HEK293 (cell line): ENCODE results near the gene IGSF9.

ENCODE experiments used
- CTCF ChIA-PET: fragments of 350-600 bp; formaldehyde crosslinking; extraction: SDS; loops from one replicate; lab custom pipeline; 2021; ENCODE audit warnings: antibody characterized with exemption; lab: Yijun Ruan, JAX
- POLR2A ChIA-PET: fragments of 300-600 bp; formaldehyde crosslinking; extraction: SDS; loops from one replicate; lab custom pipeline; 2020; ENCODE audit warnings: antibody characterized with exemption, inconsistent platforms; lab: Yijun Ruan, JAX
- H3K27ac ChIP-seq: fragments of 200-500 bp; sonication (Bioruptor generic); 2 replicates; pipeline ENCODE4 v1.5.1; 2014; ENCODE audit warnings: low read depth, low read length, control low read depth, inconsistent platforms; ENCODE audit errors: extremely low read depth
- H3K36me3 ChIP-seq, 2 experiments: fragments of 200-500 bp in 1 of 2; sonication (Bioruptor generic) in 1 of 2; 1 replicate in 1 of 2; 2 replicates in 1 of 2; pipeline ENCODE4 v1.5.1; 2014 to 2017; ENCODE audit warnings: inconsistent platforms in 2 of 2, low read length in 2 of 2; ENCODE audit not compliant: control insufficient read depth in 2 of 2, insufficient read depth in 1 of 2
- H3K4me1 ChIP-seq: fragments of 200-500 bp; sonication (Bioruptor generic); 2 replicates; pipeline ENCODE4 v1.5.1; 2014; ENCODE audit warnings: mild to moderate bottlenecking, low read length, inconsistent platforms; ENCODE audit not compliant: control insufficient read depth, insufficient read depth
- H3K4me3 ChIP-seq: 2 replicates; pipeline ENCODE4 v1.5.1; 2011; ENCODE audit warnings: low read depth, mild to moderate bottlenecking, control low read depth, low read length, moderate library complexity
- H3K9me3 ChIP-seq: fragments of 200-500 bp; sonication (Bioruptor generic); 2 replicates; pipeline ENCODE4 v1.5.1; 2014; ENCODE audit warnings: low read depth, low read length, inconsistent platforms; ENCODE audit not compliant: control insufficient read depth, insufficient read depth
- REPIN1 ChIP-seq: fragments of 450-650 bp; formaldehyde crosslinking; IDR thresholded peaks from 2 replicates; pipeline ENCODE4 v1.5.1; 2017; ENCODE audit warnings: missing biosample characterization, missing genetic modification characterization, low read depth
- SALL2 ChIP-seq: fragments of 450-650 bp; formaldehyde crosslinking; IDR thresholded peaks from 2 replicates; pipeline ENCODE4 v1.5.0; 2017; ENCODE audit warnings: missing biosample characterization, mild to moderate bottlenecking, missing genetic modification characterization, borderline replicate concordance
- SETDB1 ChIP-seq: IDR thresholded peaks from one replicate; pipeline ENCODE4 v1.6.1; 2017; ENCODE audit warnings: mild to moderate bottlenecking, low read length, moderate library complexity, mixed read lengths; ENCODE audit not compliant: insufficient read length
- ZFP37 ChIP-seq: fragments of 450-650 bp; formaldehyde crosslinking; IDR thresholded peaks from 2 replicates; pipeline ENCODE4 v1.5.1; 2016; ENCODE audit warnings: missing biosample characterization, missing genetic modification characterization
- ZFP69B ChIP-seq: fragments of 450-650 bp; formaldehyde crosslinking; IDR thresholded peaks from 2 replicates; pipeline ENCODE4 v1.5.1; 2016; ENCODE audit warnings: missing biosample characterization, missing genetic modification characterization
- ZNF169 ChIP-seq: fragments of 450-650 bp; formaldehyde crosslinking; IDR thresholded peaks from 2 replicates; pipeline ENCODE4 v1.5.1; 2016; ENCODE audit warnings: missing biosample characterization, missing genetic modification characterization
- ZNF19 ChIP-seq: fragments of 450-650 bp; formaldehyde crosslinking; IDR thresholded peaks from 2 replicates; pipeline ENCODE4; 2016; ENCODE audit warnings: missing biosample characterization, missing genetic modification characterization, low read depth
- ZNF223 ChIP-seq: fragments of 450-650 bp; formaldehyde crosslinking; IDR thresholded peaks from 2 replicates; pipeline ENCODE4 v1.5.1; 2016; ENCODE audit warnings: missing biosample characterization, missing genetic modification characterization
- ZNF324 ChIP-seq: fragments of 450-650 bp; formaldehyde crosslinking; IDR thresholded peaks from 2 replicates; pipeline ENCODE4 v1.5.1; 2016; ENCODE audit warnings: missing biosample characterization, missing genetic modification characterization
- ZNF341 ChIP-seq: fragments of 450-650 bp; formaldehyde crosslinking; IDR thresholded peaks from 2 replicates; pipeline ENCODE4; 2016; ENCODE audit warnings: low read depth, missing biosample characterization, missing genetic modification characterization
- ZNF423 ChIP-seq: fragments of 450-650 bp; formaldehyde crosslinking; IDR thresholded peaks from 2 replicates; pipeline ENCODE4 v1.5.1; 2016; ENCODE audit warnings: missing biosample characterization, missing genetic modification characterization
- ZNF48 ChIP-seq: fragments of 450-650 bp; formaldehyde crosslinking; IDR thresholded peaks from 2 replicates; pipeline ENCODE4 v1.5.1; 2016; ENCODE audit warnings: missing biosample characterization, missing genetic modification characterization
- ZNF501 ChIP-seq: fragments of 450-650 bp; formaldehyde crosslinking; IDR thresholded peaks from 2 replicates; pipeline ENCODE4 v1.5.1; 2016; ENCODE audit warnings: missing biosample characterization, missing genetic modification characterization
- ZNF544 ChIP-seq: fragments of 450-650 bp; formaldehyde crosslinking; IDR thresholded peaks from 2 replicates; pipeline ENCODE4 v1.5.0; 2017; ENCODE audit warnings: missing biosample characterization, missing genetic modification characterization
- ZNF555 ChIP-seq: fragments of 450-650 bp; formaldehyde crosslinking; conservative IDR thresholded peaks from 2 replicates; pipeline ENCODE4 v1.5.1; 2017; ENCODE audit warnings: missing biosample characterization, mild to moderate bottlenecking, missing genetic modification characterization, inconsistent platforms
- ZNF747 ChIP-seq: fragments of 450-650 bp; formaldehyde crosslinking; IDR thresholded peaks from 2 replicates; pipeline ENCODE4 v1.5.1; 2016; ENCODE audit warnings: missing biosample characterization, missing genetic modification characterization
- ZNF792 ChIP-seq: fragments of 450-650 bp; formaldehyde crosslinking; IDR thresholded peaks from 2 replicates; pipeline ENCODE4 v1.5.1; 2016; ENCODE audit warnings: missing biosample characterization, missing genetic modification characterization
- TF ChIP-seq, protein P1 (sequence below): fragments of 450-650 bp; formaldehyde crosslinking; IDR thresholded peaks from 2 replicates; pipeline ENCODE4 v1.5.1; 2016; ENCODE audit warnings: missing biosample characterization, missing genetic modification characterization, borderline replicate concordance
- TF ChIP-seq, protein P2 (sequence below): fragments of 450-650 bp; formaldehyde crosslinking; IDR thresholded peaks from 2 replicates; pipeline ENCODE4 v1.5.0; 2017; ENCODE audit warnings: missing biosample characterization, missing genetic modification characterization, borderline replicate concordance
- TF ChIP-seq, protein P3 (sequence below): fragments of 450-650 bp; formaldehyde crosslinking; IDR thresholded peaks from 2 replicates; pipeline ENCODE4 v1.5.1; 2016; ENCODE audit warnings: missing biosample characterization, missing genetic modification characterization, low read depth
- TF ChIP-seq, protein P4 (sequence below): fragments of 450-650 bp; formaldehyde crosslinking; IDR thresholded peaks from 2 replicates; pipeline ENCODE4 v1.5.1; 2016; ENCODE audit warnings: missing biosample characterization, missing genetic modification characterization

IGSF9 gene

DNA sequence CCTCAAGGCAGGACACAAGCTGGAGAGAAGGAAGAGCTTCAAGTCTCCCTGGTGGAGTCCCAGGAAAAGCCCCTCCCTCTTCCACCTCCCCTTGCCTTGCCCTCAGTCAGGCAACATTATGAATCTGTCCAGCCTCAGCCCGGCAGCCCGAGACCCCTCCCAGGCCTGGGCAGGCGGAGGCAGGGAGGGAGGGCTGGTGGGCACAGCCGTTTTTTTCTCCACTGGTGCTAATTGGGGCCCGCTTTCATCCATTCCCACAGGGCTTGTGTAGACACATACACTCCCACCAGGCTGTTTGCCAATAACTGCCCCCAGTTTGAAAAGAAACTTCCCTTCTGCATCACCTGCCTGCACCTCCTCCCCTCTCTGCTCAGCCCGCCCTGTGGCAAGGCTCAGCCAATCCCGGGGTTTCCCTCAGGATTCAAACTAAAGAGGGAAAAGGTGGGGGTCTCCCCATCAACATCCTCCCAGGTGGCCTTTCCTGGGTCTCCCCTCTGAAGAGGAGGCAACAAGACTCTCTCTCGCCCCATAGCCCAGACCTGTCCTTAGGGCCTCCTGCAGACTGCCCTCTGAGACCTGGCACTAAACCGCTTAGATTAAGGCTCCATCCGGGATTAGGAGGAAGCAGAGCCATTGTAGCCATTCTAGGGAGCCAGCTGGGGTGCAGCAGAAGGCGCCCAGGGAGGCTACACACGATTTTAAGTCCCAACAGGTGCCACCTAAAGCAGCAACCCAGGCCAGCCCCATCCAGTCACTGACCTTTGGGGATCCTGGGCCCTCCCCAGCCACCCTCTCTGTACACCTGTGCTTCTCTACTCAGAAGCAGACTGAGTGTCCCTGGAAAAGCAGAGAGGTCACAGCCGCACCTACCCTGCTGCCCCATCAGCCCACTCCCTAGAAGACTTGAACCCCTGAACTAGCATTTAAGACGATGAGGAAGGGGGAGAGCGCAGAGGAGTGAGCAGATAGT lies 3.5 kb downstream of the IGSF9 start:
- no peak for TF ChIP-seq ZNF324
- TF ChIP-seq ZNF169 (tag by site-specific recombination) = no peak
- TF ChIP-seq ZFP37 (tag by site-specific recombination) = no peak
- no peak for TF ChIP-seq ZNF555 (tag by site-specific recombination)
- TF ChIP-seq ZNF747 (tag by site-specific recombination) = no peak
- no peak for TF ChIP-seq SALL2 (tag by site-specific recombination)
- no peak for TF ChIP-seq ZNF544
- TF ChIP-seq ZNF501 (tag by site-specific recombination) = no peak
- no peak for TF ChIP-seq ZNF48 (tag by site-specific recombination)
- TF ChIP-seq, protein P1, sequence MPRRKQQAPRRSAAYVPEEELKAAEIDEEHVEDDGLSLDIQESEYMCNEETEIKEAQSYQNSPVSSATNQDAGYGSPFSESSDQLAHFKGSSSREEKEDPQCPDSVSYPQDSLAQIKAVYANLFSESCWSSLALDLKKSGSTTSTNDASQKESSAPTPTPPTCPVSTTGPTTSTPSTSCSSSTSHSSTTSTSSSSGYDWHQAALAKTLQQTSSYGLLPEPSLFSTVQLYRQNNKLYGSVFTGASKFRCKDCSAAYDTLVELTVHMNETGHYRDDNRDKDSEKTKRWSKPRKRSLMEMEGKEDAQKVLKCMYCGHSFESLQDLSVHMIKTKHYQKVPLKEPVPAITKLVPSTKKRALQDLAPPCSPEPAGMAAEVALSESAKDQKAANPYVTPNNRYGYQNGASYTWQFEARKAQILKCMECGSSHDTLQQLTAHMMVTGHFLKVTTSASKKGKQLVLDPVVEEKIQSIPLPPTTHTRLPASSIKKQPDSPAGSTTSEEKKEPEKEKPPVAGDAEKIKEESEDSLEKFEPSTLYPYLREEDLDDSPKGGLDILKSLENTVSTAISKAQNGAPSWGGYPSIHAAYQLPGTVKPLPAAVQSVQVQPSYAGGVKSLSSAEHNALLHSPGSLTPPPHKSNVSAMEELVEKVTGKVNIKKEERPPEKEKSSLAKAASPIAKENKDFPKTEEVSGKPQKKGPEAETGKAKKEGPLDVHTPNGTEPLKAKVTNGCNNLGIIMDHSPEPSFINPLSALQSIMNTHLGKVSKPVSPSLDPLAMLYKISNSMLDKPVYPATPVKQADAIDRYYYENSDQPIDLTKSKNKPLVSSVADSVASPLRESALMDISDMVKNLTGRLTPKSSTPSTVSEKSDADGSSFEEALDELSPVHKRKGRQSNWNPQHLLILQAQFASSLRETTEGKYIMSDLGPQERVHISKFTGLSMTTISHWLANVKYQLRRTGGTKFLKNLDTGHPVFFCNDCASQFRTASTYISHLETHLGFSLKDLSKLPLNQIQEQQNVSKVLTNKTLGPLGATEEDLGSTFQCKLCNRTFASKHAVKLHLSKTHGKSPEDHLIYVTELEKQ (tag by site-specific recombination) = no peak
- H3K36me3 ChIP-seq = no peaks in the 10 kb centered on the region
- ChIA-PET CTCF (interaction anchor here (1.9 to 19.3 kb wide), 3 partner anchors 63 to 143 kb away, joined by 5 to 353 read pairs (median 87); no protein-coding TSS in a partner anchor), POLR2A (interaction anchor here (1.6 kb wide), 1 partner anchor 18 kb away, joined by 3 read pairs; no protein-coding TSS in a partner anchor)
- no peak overlapping the region for H3K27ac ChIP-seq
- no peak overlapping the region for H3K4me3 ChIP-seq
- no peaks in the 10 kb centered on the region for H3K9me3 ChIP-seq
- H3K4me1 ChIP-seq = no peaks in the 10 kb centered on the region

DNA sequence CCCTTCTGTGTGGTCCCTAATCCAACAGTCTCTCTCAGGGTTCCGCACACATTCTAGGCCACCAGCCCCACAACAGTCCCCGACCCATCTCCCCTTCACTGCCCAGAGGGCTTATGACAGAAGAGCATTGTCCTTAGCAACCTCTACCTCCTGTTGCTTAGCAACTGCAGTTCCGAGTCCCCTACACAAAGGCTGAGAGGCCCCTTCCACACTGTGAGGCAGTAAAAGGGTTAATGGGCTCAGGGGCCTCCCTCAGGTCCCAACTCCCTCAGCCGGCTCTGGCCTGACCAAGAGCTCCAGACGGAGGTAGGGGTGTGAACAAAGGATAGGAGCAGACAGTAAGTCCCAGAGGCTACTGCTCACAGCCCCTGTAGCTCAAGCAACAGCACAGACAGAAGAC lies 4.3 kb downstream of the IGSF9 start:
- H3K36me3 ChIP-seq = no peaks in the 10 kb centered on the region
- no peaks in the 10 kb centered on the region for H3K9me3 ChIP-seq
- ChIA-PET CTCF (interaction anchor here (0.7 to 19.3 kb wide), 4 partner anchors 31 to 144 kb away, joined by 3 to 353 read pairs (median 4); no protein-coding TSS in a partner anchor), POLR2A (interaction anchor here (1.6 kb wide), 1 partner anchor 18 kb away, joined by 3 read pairs; no protein-coding TSS in a partner anchor)
- no peak for TF ChIP-seq ZNF792
- TF ChIP-seq ZNF341 (tag by site-specific recombination) = 0 out of 2 replicates have a peak, but pooled peaks have one; percentile 28
- no peak overlapping the region for H3K27ac ChIP-seq
- H3K4me1 ChIP-seq = no peaks in the 10 kb centered on the region
- no peak overlapping the region for H3K4me3 ChIP-seq

DNA sequence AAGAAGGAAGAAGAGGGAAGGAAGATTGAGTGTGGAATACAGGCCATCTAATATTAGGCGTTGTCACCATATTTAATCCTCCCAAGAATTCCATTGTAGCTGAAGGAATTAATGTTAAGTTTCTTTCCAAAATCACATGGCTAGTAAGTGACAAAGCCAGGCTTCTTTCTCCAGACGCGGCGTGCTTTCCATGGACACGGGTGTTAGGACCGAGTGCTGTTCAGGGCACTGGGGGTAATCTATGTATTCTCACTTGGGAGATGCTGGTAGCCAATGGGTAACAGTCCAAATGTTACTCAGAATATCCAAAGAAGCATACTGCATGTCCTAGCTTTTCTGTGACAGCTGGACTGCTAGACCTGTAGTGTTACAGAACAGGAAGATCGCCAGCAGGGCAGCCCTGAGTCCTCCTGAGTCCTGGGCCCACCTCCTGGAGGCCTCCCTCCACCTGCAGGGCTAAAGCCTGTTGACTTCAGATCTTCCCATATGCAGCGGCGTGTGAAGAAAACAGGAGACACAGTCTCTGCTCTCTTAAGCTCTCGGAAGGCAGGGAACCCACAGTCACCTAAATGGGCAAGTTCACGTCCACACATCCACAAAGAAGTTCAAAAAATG lies 5.3 kb downstream of the IGSF9 start:
- Histone ChIP-seq H3K36me3 (no peaks in the 10 kb centered on the region), H3K4me1 (no peaks in the 10 kb centered on the region), H3K27ac (no peak overlapping the region), H3K9me3 (no peaks in the 10 kb centered on the region), H3K4me3 (no peak overlapping the region)
- ChIA-PET CTCF (interaction anchor here (0.5 to 19.3 kb wide), 6 partner anchors 59 to 682 kb away, joined by 3 to 353 read pairs (median 3); no protein-coding TSS in a partner anchor), POLR2A (interaction anchor here (0.6 to 7.3 kb wide), 3 partner anchors 15 to 36 kb away, joined by 3 to 41 read pairs (median 4); partner anchors contain the start of gene TAGLN2)
- TF ChIP-seq ZNF48 (tag by site-specific recombination) = no peak
- no peak for TF ChIP-seq ZNF423
- TF ChIP-seq ZNF19 (tag by site-specific recombination) = no peak
- no peak for TF ChIP-seq ZNF223 (tag by site-specific recombination)
- no peak for TF ChIP-seq SETDB1
- TF ChIP-seq ZFP69B (tag by site-specific recombination) = no peak
- TF ChIP-seq ZNF169 (tag by site-specific recombination) = no peak
- no peak for TF ChIP-seq REPIN1 (tag by site-specific recombination)
- TF ChIP-seq, protein P2, sequence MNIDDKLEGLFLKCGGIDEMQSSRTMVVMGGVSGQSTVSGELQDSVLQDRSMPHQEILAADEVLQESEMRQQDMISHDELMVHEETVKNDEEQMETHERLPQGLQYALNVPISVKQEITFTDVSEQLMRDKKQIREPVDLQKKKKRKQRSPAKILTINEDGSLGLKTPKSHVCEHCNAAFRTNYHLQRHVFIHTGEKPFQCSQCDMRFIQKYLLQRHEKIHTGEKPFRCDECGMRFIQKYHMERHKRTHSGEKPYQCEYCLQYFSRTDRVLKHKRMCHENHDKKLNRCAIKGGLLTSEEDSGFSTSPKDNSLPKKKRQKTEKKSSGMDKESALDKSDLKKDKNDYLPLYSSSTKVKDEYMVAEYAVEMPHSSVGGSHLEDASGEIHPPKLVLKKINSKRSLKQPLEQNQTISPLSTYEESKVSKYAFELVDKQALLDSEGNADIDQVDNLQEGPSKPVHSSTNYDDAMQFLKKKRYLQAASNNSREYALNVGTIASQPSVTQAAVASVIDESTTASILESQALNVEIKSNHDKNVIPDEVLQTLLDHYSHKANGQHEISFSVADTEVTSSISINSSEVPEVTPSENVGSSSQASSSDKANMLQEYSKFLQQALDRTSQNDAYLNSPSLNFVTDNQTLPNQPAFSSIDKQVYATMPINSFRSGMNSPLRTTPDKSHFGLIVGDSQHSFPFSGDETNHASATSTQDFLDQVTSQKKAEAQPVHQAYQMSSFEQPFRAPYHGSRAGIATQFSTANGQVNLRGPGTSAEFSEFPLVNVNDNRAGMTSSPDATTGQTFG (tag by site-specific recombination) = no peak
- TF ChIP-seq, protein P3, sequence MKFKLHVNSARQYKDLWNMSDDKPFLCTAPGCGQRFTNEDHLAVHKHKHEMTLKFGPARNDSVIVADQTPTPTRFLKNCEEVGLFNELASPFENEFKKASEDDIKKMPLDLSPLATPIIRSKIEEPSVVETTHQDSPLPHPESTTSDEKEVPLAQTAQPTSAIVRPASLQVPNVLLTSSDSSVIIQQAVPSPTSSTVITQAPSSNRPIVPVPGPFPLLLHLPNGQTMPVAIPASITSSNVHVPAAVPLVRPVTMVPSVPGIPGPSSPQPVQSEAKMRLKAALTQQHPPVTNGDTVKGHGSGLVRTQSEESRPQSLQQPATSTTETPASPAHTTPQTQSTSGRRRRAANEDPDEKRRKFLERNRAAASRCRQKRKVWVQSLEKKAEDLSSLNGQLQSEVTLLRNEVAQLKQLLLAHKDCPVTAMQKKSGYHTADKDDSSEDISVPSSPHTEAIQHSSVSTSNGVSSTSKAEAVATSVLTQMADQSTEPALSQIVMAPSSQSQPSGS (tag by site-specific recombination) = no peak
- TF ChIP-seq, protein P4, sequence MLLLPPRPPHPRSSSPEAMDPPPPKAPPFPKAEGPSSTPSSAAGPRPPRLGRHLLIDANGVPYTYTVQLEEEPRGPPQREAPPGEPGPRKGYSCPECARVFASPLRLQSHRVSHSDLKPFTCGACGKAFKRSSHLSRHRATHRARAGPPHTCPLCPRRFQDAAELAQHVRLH (tag by site-specific recombination) = no peak
